HL-60 (cell line): ENCODE measurements around the gene SLC25A47.

ENCODE experiments used
- DNase-seq, 2 experiments: peaks; one replicate each; pipeline ENCODE4 v3.0.0-alpha.2; 2010 to 2020; ENCODE audit warnings: low read depth in 1 of 2, low spot score in 1 of 2
- H3K27ac ChIP-seq: fragments of 250-450 bp; sonication (Bioruptor Pico); replicated peaks from 2 replicates; pipeline ENCODE4 v1.5.1; 2020; ENCODE audit warnings: mild to moderate bottlenecking, moderate library complexity
- H3K27me3 ChIP-seq: fragments of 250-450 bp; sonication (Bioruptor Pico); 2 replicates; pipeline ENCODE4 v1.5.1; 2021; ENCODE audit warnings: mild to moderate bottlenecking, moderate library complexity; ENCODE audit not compliant: insufficient read depth, poor library complexity, severe bottlenecking
- H3K4me3 ChIP-seq: replicated peaks from 2 replicates; pipeline ENCODE4 v1.5.1; 2011; ENCODE audit warnings: mild to moderate bottlenecking, control low read depth, low read length; ENCODE audit not compliant: insufficient read depth
- GABPA ChIP-seq: IDR thresholded peaks from 2 replicates; pipeline ENCODE4 v1.6.1; 2012; ENCODE audit warnings: low read depth
- POLR2AphosphoS5 ChIP-seq: IDR thresholded peaks from 2 replicates; pipeline ENCODE4 v1.6.1; 2012; ENCODE audit warnings: low read depth
- SPI1 ChIP-seq: IDR thresholded peaks from 2 replicates; pipeline ENCODE4 v1.6.1; 2012; ENCODE audit warnings: low read depth, mild to moderate bottlenecking, borderline replicate concordance
- TF ChIP-seq, protein P1 (sequence below): IDR thresholded peaks from one replicate; pipeline ENCODE4 v1.5.1; 2011; ENCODE audit warnings: low read length, control low read depth, inconsistent platforms; ENCODE audit not compliant: insufficient read depth
- TF ChIP-seq, protein P2 (sequence below): IDR thresholded peaks from 2 replicates; pipeline ENCODE4 v1.6.1; 2012; ENCODE audit warnings: low read depth; ENCODE audit not compliant: insufficient replicate concordance

The SLC25A47 gene

GRCh38 chr14:100336618-100337530 is 13.7 kb downstream of the SLC25A47 start:
- H3K27ac ChIP-seq: no peak overlapping the region
- TF ChIP-seq SPI1: no peak
- no peak for DNase-seq

GRCh38 chr14:100339766-100340422 is 16.8 kb downstream of the SLC25A47 start:
- DNase-seq: no peak

More at GRCh38 chr14:100336618-100337530, 13.7 kb downstream of the SLC25A47 start:
- Histone ChIP-seq H3K4me3 (no peak overlapping the region), H3K27me3 (no peaks in the 10 kb centered on the region)

GRCh38 chr14:100340423-100340813 is 17.3 kb downstream of the SLC25A47 start:
- Histone ChIP-seq H3K27ac (peak overlapping the region; percentile 93), H3K4me3 (no peak overlapping the region), H3K27me3 (no peaks in the 10 kb centered on the region)
- no peak for TF ChIP-seq POLR2AphosphoS5
- TF ChIP-seq SPI1: no peak
- TF ChIP-seq GABPA: no peak
- TF ChIP-seq, protein P1, sequence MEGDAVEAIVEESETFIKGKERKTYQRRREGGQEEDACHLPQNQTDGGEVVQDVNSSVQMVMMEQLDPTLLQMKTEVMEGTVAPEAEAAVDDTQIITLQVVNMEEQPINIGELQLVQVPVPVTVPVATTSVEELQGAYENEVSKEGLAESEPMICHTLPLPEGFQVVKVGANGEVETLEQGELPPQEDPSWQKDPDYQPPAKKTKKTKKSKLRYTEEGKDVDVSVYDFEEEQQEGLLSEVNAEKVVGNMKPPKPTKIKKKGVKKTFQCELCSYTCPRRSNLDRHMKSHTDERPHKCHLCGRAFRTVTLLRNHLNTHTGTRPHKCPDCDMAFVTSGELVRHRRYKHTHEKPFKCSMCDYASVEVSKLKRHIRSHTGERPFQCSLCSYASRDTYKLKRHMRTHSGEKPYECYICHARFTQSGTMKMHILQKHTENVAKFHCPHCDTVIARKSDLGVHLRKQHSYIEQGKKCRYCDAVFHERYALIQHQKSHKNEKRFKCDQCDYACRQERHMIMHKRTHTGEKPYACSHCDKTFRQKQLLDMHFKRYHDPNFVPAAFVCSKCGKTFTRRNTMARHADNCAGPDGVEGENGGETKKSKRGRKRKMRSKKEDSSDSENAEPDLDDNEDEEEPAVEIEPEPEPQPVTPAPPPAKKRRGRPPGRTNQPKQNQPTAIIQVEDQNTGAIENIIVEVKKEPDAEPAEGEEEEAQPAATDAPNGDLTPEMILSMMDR: no peak
- TF ChIP-seq, protein P2, sequence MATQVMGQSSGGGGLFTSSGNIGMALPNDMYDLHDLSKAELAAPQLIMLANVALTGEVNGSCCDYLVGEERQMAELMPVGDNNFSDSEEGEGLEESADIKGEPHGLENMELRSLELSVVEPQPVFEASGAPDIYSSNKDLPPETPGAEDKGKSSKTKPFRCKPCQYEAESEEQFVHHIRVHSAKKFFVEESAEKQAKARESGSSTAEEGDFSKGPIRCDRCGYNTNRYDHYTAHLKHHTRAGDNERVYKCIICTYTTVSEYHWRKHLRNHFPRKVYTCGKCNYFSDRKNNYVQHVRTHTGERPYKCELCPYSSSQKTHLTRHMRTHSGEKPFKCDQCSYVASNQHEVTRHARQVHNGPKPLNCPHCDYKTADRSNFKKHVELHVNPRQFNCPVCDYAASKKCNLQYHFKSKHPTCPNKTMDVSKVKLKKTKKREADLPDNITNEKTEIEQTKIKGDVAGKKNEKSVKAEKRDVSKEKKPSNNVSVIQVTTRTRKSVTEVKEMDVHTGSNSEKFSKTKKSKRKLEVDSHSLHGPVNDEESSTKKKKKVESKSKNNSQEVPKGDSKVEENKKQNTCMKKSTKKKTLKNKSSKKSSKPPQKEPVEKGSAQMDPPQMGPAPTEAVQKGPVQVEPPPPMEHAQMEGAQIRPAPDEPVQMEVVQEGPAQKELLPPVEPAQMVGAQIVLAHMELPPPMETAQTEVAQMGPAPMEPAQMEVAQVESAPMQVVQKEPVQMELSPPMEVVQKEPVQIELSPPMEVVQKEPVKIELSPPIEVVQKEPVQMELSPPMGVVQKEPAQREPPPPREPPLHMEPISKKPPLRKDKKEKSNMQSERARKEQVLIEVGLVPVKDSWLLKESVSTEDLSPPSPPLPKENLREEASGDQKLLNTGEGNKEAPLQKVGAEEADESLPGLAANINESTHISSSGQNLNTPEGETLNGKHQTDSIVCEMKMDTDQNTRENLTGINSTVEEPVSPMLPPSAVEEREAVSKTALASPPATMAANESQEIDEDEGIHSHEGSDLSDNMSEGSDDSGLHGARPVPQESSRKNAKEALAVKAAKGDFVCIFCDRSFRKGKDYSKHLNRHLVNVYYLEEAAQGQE: no peak
- DNase-seq: no peak

More at GRCh38 chr14:100339766-100340422, 16.8 kb downstream of the SLC25A47 start:
- H3K4me3 ChIP-seq: no peak overlapping the region
- H3K27ac ChIP-seq: peak overlapping the region; percentile 93
- no peak for TF ChIP-seq SPI1
- no peak for TF ChIP-seq POLR2AphosphoS5
- TF ChIP-seq GABPA: no peak
- TF ChIP-seq, protein P1: no peak
- TF ChIP-seq, protein P2: no peak
- no peaks in the 10 kb centered on the region for H3K27me3 ChIP-seq

DNA sequence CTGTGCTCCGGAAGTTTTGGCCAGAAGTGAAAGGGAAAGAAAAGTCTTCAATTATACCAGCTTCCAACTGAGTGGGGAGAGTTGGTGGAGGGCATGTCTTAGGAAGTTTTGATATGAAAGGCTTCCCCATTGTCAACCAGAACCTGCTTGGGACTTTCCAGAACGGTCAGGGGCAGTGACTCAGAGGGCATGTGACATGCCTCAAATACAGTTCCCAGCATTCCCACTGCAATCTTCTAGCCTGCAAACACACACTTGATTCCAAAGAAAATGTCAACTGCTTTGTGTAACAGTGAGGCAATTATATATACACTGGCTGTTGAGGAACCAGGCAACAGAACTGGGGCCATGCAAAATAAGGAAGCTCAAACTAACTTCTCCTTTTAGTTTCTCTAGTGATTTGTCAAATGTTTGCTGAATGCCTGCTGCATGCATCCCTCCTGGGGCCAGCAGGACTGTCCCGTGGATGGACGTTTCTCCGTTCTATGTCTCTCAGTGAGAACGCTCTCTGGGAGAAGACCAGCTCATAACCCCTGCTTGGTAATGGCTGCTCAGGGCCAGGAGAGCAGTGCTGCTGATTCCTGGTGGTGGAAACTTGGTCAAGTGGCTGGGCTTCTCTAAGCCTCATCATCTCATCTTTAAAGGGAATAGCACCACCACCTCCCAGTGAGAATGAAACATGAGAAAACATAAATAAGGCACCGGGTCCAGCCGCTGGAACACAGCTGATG is 18.3 kb downstream of the SLC25A47 start:
- Histone ChIP-seq H3K27me3 (no peaks in the 10 kb centered on the region), H3K4me3 (no peak overlapping the region), H3K27ac (peak overlapping the region; percentile 93)
- DNase-seq: peak; percentile 84 to 85
- no peak for TF ChIP-seq GABPA
- TF ChIP-seq SPI1: peak; percentile 75; the same call in 1 of the 2 replicates
- TF ChIP-seq, protein P1: no peak
- TF ChIP-seq POLR2AphosphoS5: peak; percentile 23; the same call in 1 of the 2 replicates
- TF ChIP-seq, protein P2: no peak
